HG03139 (cell line): Measurements from ENCODE around the gene KANSL1L.
"Not testable (repeated sequence)": the region's sequence is repeated elsewhere in the genome, so short reads cannot be mapped to it uniquely, and the experiment has no call there.

ENCODE experiments used
- ATAC-seq: cut with Tn5 transposase; IDR thresholded peaks from one replicate; pipeline ENCODE4 v1.9.1; 2021; ENCODE audit not compliant: unreplicated experiment

The KANSL1L gene

DNA sequence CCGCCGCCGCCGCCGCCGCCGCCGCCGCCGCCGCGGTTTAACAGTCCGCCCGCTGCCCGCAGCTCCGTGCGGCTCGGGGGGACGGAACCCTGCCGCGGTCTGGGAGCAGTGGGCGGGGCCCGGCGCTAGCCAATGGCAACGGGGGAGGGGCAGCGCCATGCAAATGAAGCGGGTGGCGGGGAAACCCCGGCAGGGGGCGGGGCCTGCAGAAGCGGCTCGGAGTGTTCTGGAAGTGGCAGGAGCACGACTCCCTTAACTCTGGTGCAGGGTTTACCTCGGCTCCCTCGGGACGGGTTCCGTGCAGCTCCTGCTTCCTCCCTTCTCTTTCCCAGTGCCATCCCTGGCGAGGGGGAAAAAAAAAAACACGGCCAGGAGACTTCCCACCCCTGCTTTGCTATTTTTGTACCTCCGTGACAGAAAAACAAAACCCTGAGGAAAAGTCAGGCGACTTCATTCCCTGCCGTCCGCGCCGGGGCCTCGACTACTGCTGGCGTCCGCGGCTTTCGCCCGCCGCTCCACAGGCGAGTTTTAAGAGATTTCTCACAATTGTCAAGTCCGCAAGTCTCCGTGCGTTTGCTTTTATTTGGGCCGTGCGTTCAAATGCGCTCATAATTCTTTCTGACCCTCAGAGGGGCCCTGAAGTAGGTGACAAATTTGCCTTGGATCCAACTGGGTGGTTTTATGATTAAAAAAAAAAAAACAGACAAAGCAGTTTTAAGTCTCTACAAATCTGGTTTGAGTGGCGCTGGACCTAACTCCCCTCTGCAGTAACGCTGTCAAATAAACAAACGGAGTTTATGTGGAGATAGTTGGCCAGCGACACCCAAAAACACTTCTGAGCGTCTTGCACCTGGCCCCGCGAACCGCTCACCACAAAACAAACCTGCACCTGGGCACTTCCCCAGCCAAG is at the start of gene KANSL1L:
TSS of gene KANSL1L (minus strand) at position 101 of the 910 bp plus-strand sequence. CDS start 16,827 bp downstream, outside the sequence.
- peak; percentile 67 for ATAC-seq

DNA sequence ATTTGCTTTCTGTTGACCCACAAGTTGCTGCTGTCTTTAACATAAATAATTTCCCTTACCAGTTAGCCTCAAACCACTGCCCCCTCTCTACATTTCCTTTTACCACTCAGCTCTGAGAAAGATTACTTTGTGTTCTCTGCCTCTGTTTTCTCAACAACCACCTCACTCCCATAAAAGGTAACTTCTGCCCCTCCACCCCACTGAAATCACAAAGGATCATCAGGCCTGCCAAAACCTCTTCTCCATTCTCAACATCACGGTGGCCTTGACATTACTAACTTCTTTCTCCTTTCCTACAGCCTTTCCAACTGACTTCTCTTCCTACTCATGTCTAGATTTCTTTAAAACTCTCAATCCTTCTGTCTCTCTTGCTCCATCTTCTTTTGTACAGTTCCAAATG is 43.9 kb upstream of the KANSL1L start:
- ATAC-seq, result no peak

- no peak for ATAC-seq
These were observed 39.0 kb upstream of the KANSL1L start for GRCh38 chr2:210210185-210210584.

DNA sequence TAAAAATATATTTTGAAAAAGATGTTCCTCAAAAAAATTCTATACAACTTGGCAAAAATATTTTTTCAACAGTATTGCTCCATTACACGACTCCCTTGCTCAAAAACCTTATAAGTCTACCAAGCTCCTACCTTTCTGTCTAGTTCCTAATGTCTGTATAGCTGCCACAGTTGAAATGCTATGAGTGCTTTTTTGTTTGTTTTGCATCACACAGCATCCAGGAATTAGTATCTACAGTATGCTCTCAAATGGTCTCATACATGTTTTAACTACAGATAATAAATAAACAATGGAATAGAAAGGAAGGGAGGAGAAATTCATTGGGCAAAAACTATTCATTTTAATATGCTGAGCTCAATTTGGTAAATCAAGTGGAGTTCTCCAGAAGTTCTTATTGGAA is 36.7 kb upstream of the KANSL1L start:
- ATAC-seq, result no peak

- ATAC-seq, result no peak
These were observed 32.3 kb upstream of the KANSL1L start for GRCh38 chr2:210203558-210203957.

DNA sequence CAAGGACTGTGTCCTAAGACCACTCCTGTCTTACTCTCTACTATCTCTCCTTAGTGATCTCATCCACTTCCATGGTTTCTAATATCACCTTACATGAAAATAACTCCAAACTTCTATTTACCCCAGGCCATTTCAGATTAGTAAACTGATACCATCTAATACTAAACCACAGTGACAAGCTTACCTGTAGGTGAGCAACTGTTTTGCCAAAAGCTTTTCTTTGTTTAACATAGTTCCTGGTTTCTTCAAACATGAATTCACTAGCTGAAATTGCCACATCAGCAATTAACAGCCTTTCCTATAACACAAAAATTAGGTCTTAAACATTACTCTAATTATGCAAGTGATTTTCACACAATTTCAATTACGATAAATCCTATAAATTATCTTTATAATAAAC is 31.9 kb upstream of the KANSL1L start:
- ATAC-seq, result no peak

- ATAC-seq, result no peak
These were observed 28.6 kb upstream of the KANSL1L start for GRCh38 chr2:210199854-210200253.

GRCh38 chr2:210199186-210199765 is 28.1 kb upstream of the KANSL1L start:
- ATAC-seq, result no peak

- ATAC-seq, result no peak
These were observed 27.1 kb upstream of the KANSL1L start for GRCh38 chr2:210198326-210198725.

- no peak for ATAC-seq
These were observed 26.5 kb upstream of the KANSL1L start for GRCh38 chr2:210197720-210198119.

- no peak for ATAC-seq
These were observed 24.1 kb upstream of the KANSL1L start for GRCh38 chr2:210195101-210195852.

DNA sequence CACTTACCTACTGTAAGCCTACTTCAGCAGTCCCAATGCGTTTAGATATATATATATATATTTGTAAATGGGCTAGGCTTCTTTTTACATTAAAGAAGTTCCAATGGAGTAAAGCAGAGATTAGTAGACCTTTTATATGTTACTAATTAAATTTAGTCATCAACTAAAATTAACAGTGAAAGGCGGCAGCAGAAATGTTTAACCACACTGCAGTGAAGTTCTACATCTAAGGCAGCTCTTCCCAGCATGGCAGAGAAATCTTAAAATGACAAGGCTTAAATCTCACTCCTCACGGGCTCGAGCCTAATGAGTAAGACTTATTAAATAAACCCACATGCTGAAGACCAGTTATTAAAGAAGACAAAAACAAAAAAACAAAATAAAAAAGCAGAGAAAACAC is 19.1 kb upstream of the KANSL1L start:
- peak; percentile 47 for ATAC-seq

- ATAC-seq, result no peak
These were observed 18.4 kb upstream of the KANSL1L start for GRCh38 chr2:210189452-210190138.

GRCh38 chr2:210188755-210189154 is 17.5 kb upstream of the KANSL1L start:
- no peak for ATAC-seq

DNA sequence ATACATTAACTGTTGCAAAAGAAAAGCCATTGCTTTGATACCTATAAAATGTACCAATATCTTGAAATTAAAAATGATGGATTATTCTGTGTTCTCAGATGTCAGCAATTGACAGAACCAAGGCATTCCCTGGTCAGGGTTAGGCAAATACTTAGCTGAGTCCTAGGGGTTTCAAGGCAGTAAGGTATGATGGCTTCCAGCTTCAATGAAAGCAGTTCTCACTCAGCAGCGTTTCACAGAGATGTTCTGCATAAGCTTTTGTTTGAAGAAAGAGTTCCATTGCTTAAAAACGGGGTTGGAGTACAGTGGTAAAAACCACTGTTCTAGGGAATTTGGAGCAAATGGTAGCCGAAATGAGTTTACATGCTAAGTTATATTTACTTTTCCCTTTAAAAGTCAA is 17.0 kb upstream of the KANSL1L start:
- no peak for ATAC-seq

DNA sequence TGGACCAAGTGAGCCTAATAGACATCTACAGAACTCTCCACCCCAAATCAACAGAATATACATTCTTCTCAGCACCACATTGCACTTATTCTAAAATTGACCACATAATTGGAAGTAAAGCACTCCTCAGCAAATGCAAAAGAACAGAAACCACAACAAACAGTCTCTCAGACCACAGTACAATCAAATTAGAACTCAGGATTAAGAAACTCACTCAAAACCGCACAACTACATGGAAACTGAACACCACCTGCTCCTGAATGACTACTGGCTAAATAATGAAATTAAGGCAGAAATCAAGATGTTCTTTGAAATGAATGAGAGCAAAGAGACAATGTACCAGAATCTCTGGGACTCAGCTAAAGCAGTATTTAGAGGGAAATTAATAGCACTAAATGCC is 12.7 kb upstream of the KANSL1L start:
- ATAC-seq, result not testable (repeated sequence)

- ATAC-seq, result not testable (repeated sequence)
These were observed 10.4 kb upstream of the KANSL1L start for GRCh38 chr2:210181606-210182088.

DNA sequence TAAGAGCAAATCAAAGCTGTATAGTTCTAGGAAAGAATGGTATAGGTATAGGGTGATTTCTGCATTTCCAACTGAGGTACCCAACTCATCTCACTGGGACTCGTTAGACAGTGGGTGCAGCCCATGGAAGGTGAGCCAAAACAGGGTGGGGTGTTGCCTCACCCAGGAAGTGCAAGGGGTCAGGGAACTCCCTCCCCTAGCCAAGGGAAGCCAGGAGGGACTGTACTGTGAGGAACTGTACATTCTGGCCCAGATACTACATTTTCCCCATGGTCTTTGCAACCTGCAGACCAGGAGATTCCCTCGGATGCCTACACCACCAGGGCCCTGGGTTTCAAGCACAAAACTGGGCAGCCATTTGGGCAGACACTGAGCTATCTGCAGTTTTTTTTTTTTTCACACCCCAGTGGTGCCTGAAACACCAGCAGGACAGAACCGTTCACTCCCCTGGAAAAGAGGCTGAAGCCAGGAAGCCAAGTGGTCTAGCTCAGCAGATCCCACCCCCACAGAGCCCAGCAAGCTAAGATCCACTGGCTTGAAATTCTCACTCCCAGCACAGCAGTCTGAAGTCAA is 9.9 kb upstream of the KANSL1L start:
- not testable (repeated sequence) for ATAC-seq

GRCh38 chr2:210180477-210180876 is 9.3 kb upstream of the KANSL1L start:
- no peak for ATAC-seq

- ATAC-seq, result no peak
These were observed 8.3 kb upstream of the KANSL1L start for GRCh38 chr2:210179351-210179990.
